Measurements from ENCODE around the gene CENPP. TPM values are rescaled to one million over a fixed set of nuclear protein-coding genes. Genes with fewer than 3 reads are reported as not detected.
A peak's percentile ranks its signal among the peaks of the same experiment; 100 is the strongest.

CENPP gene
- total RNA-seq, 2 donors from 2014 or later, result 1.7 to 2.4 TPM

DNA sequence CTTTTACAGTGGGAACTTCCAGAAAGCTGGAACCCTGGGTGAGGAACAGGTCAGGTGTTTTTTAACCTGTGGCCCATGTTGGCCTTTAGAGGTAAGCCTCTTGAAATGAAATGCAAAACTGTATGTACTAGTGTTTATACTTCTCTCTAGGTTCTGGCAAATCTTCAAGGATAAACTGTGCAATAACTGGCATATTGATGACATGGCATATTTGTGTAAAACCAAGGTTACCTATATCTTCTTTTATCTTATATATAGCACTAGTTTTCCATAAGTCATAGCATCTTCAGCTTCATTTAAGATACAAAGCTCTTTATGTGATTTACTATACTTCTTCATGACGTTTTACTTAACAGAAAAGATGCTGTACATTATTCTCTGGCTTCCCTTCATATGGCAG, 24.8 kb upstream of the CENPP start:
- no peak for ATAC-seq
- intact Hi-C loops (cut with DNase I, micrococcal nuclease), result no loop called here
- no peak for DNase-seq

DNA sequence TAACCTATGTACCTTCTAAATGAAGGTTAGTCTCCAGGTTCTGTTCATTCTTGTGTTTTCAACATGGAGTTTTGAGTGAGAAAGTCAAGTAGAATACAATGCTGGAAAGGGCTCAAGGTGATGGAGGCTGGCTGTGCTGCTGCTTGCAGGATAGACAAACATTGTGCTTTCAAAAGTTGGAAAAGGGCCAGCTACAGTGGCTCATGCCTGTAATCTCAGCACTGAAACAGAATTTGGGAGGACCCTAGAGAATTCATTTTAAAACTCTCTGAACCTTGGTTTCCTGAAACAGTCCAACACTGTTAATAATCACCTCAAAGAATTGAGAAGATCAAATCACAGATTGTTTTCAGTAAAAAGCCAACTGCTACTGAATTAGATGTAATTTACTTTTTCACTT, 16.9 kb upstream of the CENPP start:
- intact Hi-C loops (cut with DNase I, micrococcal nuclease), result no loop called here
- no peak for ATAC-seq
- no peak for DNase-seq

DNA sequence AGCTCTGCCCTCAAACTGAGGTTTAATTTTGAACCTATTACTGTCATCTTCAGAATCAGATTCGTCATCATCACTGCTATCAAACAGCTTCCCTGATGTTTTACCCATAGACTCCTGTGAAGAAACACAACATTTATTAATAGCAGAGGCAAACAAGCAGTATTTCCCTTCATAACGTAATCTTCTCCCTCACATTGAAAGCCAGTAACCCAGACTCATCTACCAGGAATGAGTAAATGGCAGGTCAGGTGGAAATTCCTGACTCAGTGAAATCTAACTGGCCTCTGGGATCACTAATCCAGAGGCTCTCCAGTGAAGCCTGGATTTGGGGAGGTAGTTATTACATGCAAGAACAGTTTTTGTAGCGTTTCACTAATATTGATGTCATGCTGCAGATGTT, 15.2 kb upstream of the CENPP start:
- intact Hi-C loops (cut with DNase I, micrococcal nuclease), result no loop called here
- DNase-seq, result no peak

DNA sequence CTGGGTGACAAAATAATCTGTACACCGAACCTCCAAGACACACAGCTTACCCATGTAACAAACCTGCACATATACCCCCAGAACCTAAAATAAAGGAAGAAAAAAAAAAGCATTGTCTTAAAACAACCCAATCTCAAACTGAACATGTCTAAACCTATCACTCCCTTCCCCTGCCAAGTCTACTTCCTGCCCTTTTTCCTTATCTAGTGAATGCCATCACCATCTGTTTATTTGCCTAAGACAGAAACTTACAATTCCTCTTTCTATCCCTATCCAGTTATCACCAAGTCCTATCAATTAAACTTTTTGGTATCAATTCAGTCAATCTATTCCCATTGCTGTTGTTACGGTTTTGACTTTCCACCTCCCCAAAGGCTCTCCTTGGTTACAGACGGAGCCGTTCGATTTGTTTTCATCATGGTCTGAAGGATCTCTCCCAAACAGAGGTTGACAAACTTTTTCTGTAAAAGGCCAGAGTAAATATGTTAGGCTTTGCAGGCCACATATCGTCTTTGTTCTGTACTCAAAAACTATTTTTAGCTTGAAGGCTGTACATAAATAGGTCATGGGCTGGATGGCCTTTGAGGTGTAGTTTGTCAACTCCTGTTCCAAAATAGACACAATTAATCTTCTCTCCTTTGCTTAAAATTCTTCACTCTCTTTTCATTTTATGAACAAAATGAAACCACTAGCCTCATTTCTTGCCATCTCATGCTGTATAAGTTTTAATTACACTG, 12.7 kb upstream of the CENPP start:
- DNase-seq (no peak), ATAC-seq (no peak)
- intact Hi-C loops (cut with DNase I, micrococcal nuclease), result no loop called here

More for the DNA sequence above, 15.2 kb upstream of the CENPP start:
- no peak for ATAC-seq

DNA sequence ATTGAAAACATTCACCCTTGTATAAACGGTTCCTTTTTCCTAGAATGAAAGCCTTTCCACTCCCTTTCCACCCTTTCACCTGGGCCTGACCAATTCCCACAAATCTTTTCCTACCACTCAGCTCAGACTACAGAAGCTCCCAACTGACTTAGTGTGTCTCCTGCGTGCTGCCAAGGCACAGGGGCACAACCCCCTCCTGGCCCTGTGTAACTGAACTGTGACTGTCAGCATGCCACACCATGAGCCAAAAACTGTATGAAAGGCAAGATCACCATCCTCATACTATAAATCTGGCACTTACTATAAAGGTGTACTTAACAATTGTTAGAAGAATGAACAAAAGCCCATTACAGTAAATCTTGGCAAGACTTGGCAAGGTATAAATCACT, 12.1 kb upstream of the CENPP start:
- DNase-seq, result no peak
- no peak for ATAC-seq
- intact Hi-C loops (cut with DNase I, micrococcal nuclease), result no loop called here

DNA sequence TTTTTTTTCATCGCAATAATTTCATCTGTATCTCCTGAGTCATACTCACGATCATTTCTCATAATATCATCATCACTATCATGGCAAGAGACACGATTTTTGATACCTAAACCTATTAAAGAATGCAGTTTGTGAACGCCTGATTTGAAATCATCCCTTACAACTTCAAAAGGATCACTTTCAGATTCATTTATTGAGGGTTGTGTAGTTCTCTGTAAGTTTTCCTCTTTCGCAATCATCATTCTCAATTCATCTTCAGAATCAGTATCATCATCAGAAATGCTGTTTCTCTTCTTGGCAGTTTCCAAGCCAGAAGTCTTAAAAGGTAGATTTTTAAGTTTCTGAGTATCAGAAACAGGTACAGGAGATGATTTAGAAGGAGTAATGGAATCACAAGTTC, 10.3 kb upstream of the CENPP start:
- no peak for ATAC-seq
- intact Hi-C loops (cut with DNase I, micrococcal nuclease), result no loop called here
- no peak for DNase-seq

DNA sequence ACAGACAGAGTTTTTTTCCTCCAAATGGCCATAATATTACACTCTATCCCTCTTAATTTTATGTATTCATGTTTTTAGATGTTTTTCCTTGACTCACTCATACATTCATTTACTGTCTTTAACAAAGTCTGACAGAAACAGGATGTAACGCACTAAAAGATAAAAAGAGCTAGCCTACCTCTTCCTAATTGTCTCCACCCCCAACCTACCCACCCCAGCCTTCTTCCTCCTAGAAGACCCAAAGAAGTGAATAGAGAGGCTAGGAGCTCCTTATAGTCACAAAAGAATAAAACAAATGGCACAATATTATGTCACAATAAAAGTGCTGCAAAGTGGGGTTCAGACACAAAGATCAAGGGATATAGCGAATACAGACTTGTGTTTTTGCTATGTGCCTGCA, 1.3 kb upstream of the CENPP start:
- intact Hi-C loops (cut with DNase I, micrococcal nuclease), result no loop called here
- no peak for ATAC-seq

DNA sequence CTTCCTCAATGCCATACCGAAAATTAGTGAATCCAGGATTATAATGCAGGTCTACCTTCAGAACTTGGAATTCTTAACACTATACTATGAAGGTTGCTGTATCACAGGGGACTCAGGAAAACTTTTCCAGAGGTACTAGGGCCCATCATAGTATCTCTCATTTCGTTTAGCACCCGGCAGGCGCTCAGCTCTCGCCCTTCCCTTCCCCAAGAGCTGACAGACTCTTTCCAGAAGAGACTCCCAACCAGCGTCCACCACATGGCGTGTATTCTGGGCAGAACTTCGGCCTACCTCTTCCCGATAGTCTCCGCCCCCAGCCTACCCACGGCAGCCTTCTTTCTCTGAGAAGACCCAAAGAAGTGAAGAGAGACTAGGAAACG, 874 bp upstream of the CENPP start:
- intact Hi-C loops (cut with DNase I, micrococcal nuclease), result no loop called here
- ATAC-seq (peak; percentile 56), DNase-seq (no peak)

More for the DNA sequence above, 1.3 kb upstream of the CENPP start:
- no peak for DNase-seq

DNA sequence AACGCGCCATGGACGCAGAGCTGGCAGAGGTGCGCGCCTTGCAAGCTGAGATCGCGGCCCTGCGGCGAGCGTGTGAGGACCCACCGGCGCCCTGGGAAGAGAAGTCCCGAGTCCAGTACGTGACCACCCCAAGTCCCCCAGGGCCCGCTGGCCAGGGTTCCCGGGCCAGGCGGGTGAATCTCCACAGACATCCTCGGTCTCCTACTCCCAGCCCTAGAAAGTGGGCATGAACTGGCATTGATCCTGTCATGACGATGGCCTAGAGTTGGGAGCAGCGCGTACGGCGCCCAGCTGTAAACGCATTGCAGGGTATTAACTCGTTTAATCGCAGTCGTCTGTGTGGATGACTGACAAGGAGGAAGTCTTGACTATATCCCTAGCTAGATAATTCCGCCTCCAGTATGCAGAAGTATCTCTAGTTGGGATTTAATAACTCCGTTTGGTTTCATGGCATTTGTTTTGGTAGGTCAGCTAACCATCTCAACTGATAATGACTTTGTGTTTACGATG, 293 bp downstream of the CENPP start:
- DNase-seq (no peak), ATAC-seq (peak; percentile 28)
- intact Hi-C loops (cut with DNase I, micrococcal nuclease), result no loop called here

DNA sequence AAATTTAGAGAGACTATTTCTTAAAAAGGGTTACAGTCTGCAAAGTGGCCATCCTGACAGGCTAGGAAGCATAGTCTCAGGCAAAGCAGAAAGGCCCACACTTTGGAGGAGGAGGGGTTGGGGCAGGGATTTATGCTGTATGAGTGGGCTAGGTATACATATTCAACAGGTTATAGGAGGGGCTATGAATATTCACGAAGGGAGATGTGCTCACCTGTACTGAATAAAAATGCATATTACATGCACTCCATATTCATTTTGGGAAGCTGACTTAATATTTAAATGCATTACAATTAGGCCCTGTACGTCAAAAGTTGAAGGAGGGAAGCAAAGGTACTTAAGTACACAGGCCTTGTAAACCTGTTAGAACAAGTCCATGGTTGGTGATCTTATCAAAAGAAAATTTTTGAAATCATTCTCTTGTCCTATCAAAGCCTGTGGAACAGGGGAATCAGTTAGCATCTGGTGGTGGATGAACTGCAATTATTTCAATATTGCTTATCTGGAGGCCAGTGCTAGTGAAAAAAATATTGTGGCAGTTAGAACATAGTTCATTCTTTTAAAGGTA, 1.6 kb downstream of the CENPP start:
- no peak for ATAC-seq
- intact Hi-C loops (cut with DNase I, micrococcal nuclease), result no loop called here
- no peak for DNase-seq

DNA sequence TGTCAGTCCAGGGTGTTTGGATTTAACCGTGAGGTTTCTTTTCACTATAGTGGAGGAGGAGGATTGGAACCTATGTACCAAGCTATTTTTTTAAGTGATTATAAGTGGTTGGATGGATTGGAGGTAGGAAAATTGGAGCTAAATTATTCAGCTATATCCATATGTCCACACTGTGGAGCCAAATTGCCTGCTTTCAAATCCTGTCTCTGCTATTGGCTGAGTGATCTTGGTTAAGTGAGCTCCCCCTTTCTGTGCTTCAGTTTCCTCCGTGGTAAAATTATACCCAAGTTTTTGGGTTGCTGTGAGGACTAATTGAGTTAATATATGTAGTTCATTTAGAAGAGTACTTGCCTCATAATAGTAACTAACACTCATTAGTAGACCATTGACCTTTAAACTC, 2.5 kb downstream of the CENPP start:
- intact Hi-C loops (cut with DNase I, micrococcal nuclease), result no loop called here
- ATAC-seq (no peak), DNase-seq (no peak)

DNA sequence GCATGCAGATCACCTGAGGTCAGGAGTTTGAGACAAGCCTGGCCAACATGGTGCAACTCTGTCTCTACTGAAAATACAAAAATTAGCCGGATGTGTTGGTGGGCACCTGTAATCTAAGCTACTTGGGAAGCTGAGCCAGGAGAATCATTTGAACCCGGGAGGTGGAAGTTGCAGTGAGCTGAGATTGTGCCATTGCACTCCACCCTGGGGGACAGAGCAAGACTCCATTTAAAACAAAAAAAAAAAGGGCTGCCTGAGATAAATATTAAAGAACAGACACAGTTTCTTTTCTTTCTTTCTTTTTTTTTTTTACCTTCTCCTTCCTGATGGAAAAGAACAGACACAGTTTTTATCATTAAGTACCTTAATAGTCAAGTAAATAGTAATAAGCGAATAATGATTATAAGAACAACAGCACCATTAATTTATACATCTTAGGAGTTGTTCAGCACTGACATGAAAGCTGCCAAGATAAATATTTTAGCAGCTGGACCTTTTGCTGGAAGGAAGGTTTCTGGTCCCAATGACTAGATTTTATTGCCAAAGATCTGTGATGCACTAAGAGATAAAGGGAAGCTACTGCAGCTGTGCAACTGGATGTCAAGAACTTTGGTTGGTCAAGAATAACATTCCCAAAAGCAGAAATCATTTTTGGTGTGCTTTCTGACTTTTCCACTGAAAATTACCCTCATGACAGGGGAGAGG, 7.0 kb downstream of the CENPP start:
- no peak for ATAC-seq
- DNase-seq, result no peak
- intact Hi-C loops (cut with DNase I, micrococcal nuclease), result no loop called here

DNA sequence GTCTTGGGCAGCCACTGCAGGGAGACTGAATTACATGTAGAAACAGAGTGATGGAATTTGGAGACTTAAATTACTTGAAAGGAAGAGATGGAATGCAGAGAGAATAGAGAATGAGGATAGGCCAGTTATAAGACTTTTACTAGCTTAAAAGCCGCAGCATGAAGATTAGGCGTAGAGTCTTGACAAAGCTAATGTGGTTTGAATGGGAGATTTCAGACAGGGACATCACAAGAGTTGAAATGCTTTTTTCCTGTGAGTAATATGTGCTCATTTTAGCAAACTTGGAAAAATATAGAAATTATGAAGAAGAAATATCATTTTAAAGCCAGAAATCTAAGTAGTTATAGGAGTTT, 7.5 kb downstream of the CENPP start:
- no peak for ATAC-seq
- intact Hi-C loops (cut with DNase I, micrococcal nuclease), result no loop called here
- DNase-seq, result no peak

DNA sequence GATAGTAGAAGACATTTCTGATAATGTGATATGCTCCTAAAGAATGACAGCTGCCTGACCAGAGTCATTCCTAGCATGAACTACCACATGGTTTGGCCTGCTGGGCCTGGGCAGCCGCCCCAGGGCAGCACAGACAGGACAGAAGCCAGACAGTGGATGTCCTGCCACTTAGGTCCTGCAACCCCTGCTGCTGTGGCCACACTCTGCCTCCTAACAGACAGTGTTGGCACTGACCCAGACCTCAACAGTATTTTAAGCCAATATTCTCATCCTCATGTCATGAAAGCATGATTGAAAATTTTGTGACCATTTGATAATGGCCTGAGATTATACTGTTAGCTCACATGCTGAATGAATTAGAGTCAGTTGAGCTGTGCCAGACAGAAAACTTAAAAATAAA, 15.8 kb downstream of the CENPP start:
- ATAC-seq (no peak), DNase-seq (no peak)
- intact Hi-C loops (cut with DNase I, micrococcal nuclease), result loop anchor here in 1 of 2 donors (5.0 kb wide), 1 partner anchor 291 kb away; no protein-coding TSS in a partner anchor

DNA sequence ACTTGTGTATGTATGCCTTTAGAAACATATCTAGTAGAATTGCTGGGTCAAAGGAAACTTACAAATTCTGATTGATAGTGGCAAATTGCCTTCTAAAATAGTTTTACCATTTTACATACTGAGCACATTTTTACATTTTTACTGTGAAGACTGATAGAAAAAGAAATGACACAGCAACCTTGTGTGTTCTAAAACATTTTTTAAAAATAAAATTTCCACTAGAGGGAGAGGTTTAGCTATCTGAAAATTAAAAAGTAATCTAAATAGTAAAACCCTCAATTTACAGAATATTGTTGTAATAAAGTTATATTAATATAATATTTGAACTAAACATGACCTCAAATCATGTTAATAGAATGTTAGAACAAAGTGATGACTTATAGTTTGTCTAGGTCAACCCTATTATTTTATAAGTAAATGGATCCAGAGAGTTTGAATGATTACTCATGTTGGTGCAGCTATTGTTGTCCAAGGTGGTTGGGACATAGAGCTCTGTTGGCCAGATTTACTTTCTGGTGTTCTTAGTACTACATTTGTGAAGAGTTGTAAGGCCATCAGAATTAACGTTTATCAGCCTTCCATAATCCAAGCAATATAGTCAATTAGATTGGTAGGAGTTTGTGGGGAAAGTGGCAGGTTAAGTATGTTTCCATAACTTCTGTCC, 17.2 kb downstream of the CENPP start:
- ATAC-seq (no peak), DNase-seq (no peak)
- intact Hi-C loops (cut with DNase I, micrococcal nuclease), result loop anchor here in 1 of 2 donors (5.0 kb wide), 1 partner anchor 289 kb away; no protein-coding TSS in a partner anchor

DNA sequence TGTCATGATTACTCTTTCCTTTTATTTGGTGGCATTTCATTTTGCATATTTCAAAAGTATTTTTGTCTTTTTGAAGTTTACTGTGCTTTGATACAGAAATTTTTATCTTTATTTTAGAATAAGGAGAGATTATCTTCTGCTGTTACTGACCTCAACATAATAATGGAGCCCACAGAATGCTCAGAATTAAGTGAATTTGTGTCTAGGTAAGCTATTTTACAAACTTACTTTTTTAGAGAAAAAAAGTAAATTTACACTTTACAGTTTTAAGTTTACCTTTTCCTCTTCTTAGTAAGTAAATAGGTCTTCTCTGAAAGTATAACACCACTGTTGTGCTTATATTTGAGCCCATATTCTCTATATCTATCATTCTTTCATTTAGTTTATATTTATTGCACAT, 19.8 kb downstream of the CENPP start:
- ATAC-seq (no peak), DNase-seq (no peak)
- intact Hi-C loops (cut with DNase I, micrococcal nuclease), result loop anchor here in 1 of 2 donors (5.0 kb wide), 1 partner anchor 92 kb away; no protein-coding TSS in a partner anchor

DNA sequence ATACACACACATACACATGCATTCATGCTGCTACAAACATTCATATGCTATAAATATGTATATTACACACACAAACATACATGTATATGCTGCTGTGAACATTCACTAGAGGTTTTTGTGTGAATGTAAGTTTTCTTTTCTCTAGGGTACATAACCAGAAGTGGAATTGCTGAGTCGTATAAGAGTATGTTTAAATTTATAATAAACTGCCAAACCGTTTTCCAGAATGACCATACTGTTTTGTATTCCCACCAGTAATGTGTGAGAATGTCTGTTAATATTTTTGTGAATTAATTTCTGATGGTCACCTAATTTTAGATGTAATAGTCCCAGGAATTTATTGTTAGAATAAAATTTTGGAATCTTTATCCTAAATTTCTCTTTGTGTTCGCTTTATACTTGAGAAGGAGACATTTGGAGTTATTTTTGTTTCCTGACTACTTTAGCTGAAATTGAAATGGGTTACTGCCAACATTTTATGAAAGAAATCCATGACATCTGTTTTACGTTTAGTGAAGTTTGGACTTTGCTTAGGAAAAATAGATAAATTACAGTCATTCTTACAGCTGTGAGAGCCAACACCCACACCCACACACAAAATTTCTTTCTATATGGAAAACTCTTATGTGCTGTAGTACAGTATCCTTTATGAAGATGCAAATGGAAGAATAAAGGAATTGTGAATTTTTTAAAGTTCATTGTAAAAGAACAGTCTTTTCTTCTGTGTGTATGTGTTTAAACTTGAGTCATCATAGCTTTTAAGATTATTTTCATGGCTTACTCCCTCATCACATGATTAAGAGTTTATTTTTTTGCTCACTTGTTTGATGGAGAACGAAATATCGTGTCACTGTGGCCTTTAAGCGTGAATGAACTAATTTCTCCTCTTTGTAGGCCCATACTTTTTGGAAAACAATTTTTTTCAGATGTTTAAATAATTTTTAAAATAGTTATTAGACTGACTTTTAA, 24.3 kb downstream of the CENPP start:
- peak; percentile 87 for ATAC-seq
- DNase-seq, result no peak
- intact Hi-C loops (cut with DNase I, micrococcal nuclease), result loop anchor here in 1 of 2 donors (5.0 kb wide), 1 partner anchor 87 kb away; no protein-coding TSS in a partner anchor

DNA sequence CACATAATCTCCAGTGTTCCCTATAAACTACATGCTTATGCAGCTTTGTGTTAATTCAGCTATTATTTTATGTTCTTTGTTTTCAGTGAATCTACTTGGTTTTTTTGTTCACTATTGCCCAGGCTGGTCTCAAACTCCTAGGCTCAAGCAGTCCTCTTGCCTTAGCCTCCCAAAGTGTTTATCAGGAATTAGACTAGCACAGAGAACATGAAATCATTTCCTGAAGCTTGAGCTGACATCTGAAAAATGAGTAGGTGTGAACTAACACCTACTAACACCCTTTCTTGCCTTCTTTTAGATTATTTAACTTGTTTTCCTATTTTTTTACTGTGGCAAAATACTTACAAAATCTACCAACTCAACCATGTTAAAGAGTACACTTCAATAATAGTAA, 25.0 kb downstream of the CENPP start:
- intact Hi-C loops (cut with DNase I, micrococcal nuclease), result no loop called here
- ATAC-seq, result peak; percentile 45
- DNase-seq, result no peak

Data from left colon (tissue), 2 donors.